ENCODE measurements around the gene BDH2. TPM values are rescaled to one million over a fixed set of nuclear protein-coding genes. Genes with fewer than 3 reads are reported as not detected.

BDH2 gene
- polyA plus RNA-seq, 2 of the 4 experiments (the other 2 are of a cell fraction): 15.7 to 28.2 TPM

GRCh38 chr4:103111598-103111997 lies 12.0 kb upstream of the BDH2 start:
- DNase-seq (ENCODE audit: low read depth in 1 of 2, low spot score in 1 of 2) (no peak), ATAC-seq (no peak), FAIRE-seq (no peak)
- CTCF ChIA-PET: interaction anchor here (1.6 kb wide), 1 partner anchor 12 kb away, joined by 4 read pairs; the partner anchor contains the start of gene BDH2
- Histone ChIP-seq H3K9me3 (no peaks in the 10 kb centered on the region), H3K27ac (no peak overlapping the region), H3K4me2 (no peak overlapping the region), H3K4me1 (no peaks in the 10 kb centered on the region), H3K4me3 (no peak overlapping the region)
- POLR2A ChIA-PET: no interaction called here
- WGBS (ENCODE audit: missing lambda C conversion rate): 93% methylated on average over 4 of the region's 4 CpGs
- TF ChIP-seq CHD2 (IDR thresholded peaks at IDR 0.05; ENCODE audit: low read length, partially characterized antibody) (no peak), TFCP2L1 (CRISPR knock-in tag; IDR thresholded peaks at IDR 0.05) (no peak), RAD21 (conservative IDR thresholded peaks at IDR 0.05 in 1 of 2, IDR thresholded peaks at IDR 0.05 in 1 of 2) (no peak), POLR2AphosphoS2 (conservative IDR thresholded peaks at IDR 0.05; ENCODE audit: low read length) (no peak), JUNB (IDR thresholded peaks at IDR 0.05) (no peak), CBX2 (IDR thresholded peaks at IDR 0.05; ENCODE audit: borderline replicate concordance, low read depth) (no peak), MAZ (IDR thresholded peaks at IDR 0.05; ENCODE audit: borderline replicate concordance, low read depth, low read length) (no peak), ELK1 (IDR thresholded peaks at IDR 0.05; ENCODE audit: low read depth, low read length) (no peak), GATA3 (IDR thresholded peaks at IDR 0.05; ENCODE audit: borderline replicate concordance) (no peak), TP53 (CRISPR knock-in tag; IDR thresholded peaks at IDR 0.05) (no peak), KDM1A (IDR thresholded peaks at IDR 0.05; ENCODE audit: low read depth) (no peak), FOSB (CRISPR knock-in tag; IDR thresholded peaks at IDR 0.05) (no peak)

DNA sequence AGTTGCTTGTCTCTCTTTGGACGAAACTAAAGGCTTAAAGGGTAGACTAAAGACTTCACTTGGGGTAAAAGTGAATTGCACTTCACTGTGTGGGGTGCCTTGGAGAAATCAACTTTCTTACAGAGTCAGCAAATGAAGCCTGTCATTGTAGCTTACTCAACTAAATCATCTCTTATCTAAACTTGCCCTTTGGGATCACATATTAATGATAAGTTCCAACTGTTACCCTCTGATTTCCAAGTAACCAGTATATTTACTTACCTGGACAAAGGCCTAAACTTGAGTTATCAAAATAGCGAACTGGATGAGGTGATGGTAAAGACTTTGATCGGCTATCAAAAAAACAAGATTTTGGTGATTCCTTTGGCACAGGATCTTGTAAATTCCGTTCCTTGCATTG lies 8.9 kb upstream of the BDH2 start:
- CTCF ChIA-PET: interaction anchor here (1.3 kb wide), 1 partner anchor 10 kb away, joined by 3 read pairs; no protein-coding TSS in a partner anchor

More for the DNA sequence above, 8.9 kb upstream of the BDH2 start:
- no peaks in the 10 kb centered on the region for H3K9me3 ChIP-seq
- no peak for ATAC-seq
- no peaks in the 10 kb centered on the region for H3K4me1 ChIP-seq
- no peak overlapping the region for H3K27ac ChIP-seq
- DNase-seq (ENCODE audit: low read depth in 1 of 2, low spot score in 1 of 2): no peak
- H3K4me2 ChIP-seq: no peak overlapping the region
- no peak overlapping the region for H3K4me3 ChIP-seq
- no peak for TF ChIP-seq CHD2 (IDR thresholded peaks at IDR 0.05; ENCODE audit: low read length, partially characterized antibody)
- no peak for TF ChIP-seq KDM5A (IDR thresholded peaks at IDR 0.05)
- TF ChIP-seq CBX2 (IDR thresholded peaks at IDR 0.05; ENCODE audit: borderline replicate concordance, low read depth): no peak
- TF ChIP-seq FOSL2 (IDR thresholded peaks at IDR 0.05): no peak
- TF ChIP-seq FOSL2 (CRISPR knock-in tag; IDR thresholded peaks at IDR 0.05): no peak
- TF ChIP-seq RAD21 (conservative IDR thresholded peaks at IDR 0.05 in 1 of 2, IDR thresholded peaks at IDR 0.05 in 1 of 2): no peak
- TF ChIP-seq BCL3 (IDR thresholded peaks at IDR 0.05): no peak
- TF ChIP-seq, protein P1, sequence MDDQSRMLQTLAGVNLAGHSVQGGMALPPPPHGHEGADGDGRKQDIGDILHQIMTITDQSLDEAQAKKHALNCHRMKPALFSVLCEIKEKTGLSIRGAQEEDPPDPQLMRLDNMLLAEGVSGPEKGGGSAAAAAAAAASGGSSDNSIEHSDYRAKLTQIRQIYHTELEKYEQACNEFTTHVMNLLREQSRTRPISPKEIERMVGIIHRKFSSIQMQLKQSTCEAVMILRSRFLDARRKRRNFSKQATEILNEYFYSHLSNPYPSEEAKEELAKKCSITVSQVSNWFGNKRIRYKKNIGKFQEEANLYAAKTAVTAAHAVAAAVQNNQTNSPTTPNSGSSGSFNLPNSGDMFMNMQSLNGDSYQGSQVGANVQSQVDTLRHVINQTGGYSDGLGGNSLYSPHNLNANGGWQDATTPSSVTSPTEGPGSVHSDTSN (IDR thresholded peaks at IDR 0.05): no peak
- TF ChIP-seq RARB (CRISPR knock-in tag; IDR thresholded peaks at IDR 0.05): no peak
- no peak for TF ChIP-seq JUN (IDR thresholded peaks at IDR 0.05)
- no peak for TF ChIP-seq EHMT2 (IDR thresholded peaks at IDR 0.05; ENCODE audit: low read depth)
- TF ChIP-seq POLR2A (IDR thresholded peaks at IDR 0.05; ENCODE audit: low read length): no peak
- no peak for TF ChIP-seq FOXS1 (CRISPR knock-in tag; IDR thresholded peaks at IDR 0.05)
- TF ChIP-seq, protein P2, sequence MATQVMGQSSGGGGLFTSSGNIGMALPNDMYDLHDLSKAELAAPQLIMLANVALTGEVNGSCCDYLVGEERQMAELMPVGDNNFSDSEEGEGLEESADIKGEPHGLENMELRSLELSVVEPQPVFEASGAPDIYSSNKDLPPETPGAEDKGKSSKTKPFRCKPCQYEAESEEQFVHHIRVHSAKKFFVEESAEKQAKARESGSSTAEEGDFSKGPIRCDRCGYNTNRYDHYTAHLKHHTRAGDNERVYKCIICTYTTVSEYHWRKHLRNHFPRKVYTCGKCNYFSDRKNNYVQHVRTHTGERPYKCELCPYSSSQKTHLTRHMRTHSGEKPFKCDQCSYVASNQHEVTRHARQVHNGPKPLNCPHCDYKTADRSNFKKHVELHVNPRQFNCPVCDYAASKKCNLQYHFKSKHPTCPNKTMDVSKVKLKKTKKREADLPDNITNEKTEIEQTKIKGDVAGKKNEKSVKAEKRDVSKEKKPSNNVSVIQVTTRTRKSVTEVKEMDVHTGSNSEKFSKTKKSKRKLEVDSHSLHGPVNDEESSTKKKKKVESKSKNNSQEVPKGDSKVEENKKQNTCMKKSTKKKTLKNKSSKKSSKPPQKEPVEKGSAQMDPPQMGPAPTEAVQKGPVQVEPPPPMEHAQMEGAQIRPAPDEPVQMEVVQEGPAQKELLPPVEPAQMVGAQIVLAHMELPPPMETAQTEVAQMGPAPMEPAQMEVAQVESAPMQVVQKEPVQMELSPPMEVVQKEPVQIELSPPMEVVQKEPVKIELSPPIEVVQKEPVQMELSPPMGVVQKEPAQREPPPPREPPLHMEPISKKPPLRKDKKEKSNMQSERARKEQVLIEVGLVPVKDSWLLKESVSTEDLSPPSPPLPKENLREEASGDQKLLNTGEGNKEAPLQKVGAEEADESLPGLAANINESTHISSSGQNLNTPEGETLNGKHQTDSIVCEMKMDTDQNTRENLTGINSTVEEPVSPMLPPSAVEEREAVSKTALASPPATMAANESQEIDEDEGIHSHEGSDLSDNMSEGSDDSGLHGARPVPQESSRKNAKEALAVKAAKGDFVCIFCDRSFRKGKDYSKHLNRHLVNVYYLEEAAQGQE (IDR thresholded peaks at IDR 0.05): no peak
- 93% methylated on average over 4 of the region's 4 CpGs for WGBS (ENCODE audit: missing lambda C conversion rate)
- FAIRE-seq: no peak
- POLR2A ChIA-PET: no interaction called here

Measured in A549 (cell line).